HepG2 (cell line): ENCODE data around the gene NUCB1. TPM values are rescaled to one million over a fixed set of nuclear protein-coding genes. Genes with fewer than 3 reads are reported as not detected.
A peak's percentile ranks its signal among the peaks of the same experiment; 100 is the strongest.

Source experiments
- ATAD3A ChIP-seq: sonication (generic); formaldehyde crosslinking; IDR thresholded peaks from 2 replicates; pipeline ENCODE4 v1.4.0; 2020; ENCODE audit warnings: missing genetic modification reagents
- FIP1L1 ChIP-seq: fragments of 200-400 bp; formaldehyde crosslinking; IDR thresholded peaks from 2 replicates; pipeline ENCODE4 v1.6.1; 2018; ENCODE audit warnings: low read depth, mild to moderate bottlenecking, low read length, moderate library complexity, borderline replicate concordance; ENCODE audit not compliant: insufficient read depth
- FOXO1 ChIP-seq: sonication (generic); formaldehyde crosslinking; IDR thresholded peaks from 2 replicates; pipeline ENCODE4 v1.4.0; 2020; ENCODE audit warnings: missing genetic modification reagents
- HOXA7 ChIP-seq: sonication (generic); formaldehyde crosslinking; IDR thresholded peaks from 2 replicates; pipeline ENCODE4 v1.8.1; 2022; ENCODE audit warnings: mild to moderate bottlenecking, missing genetic modification reagents, moderate library complexity
- KAT8 ChIP-seq: IDR thresholded peaks from 2 replicates; pipeline ENCODE4 v1.6.1; 2016; ENCODE audit warnings: missing genetic modification reagents, missing compliant biosample characterization
- KDM6A ChIP-seq: IDR thresholded peaks from 2 replicates; pipeline ENCODE4 v1.6.1; 2016; ENCODE audit warnings: low read depth
- MAZ ChIP-seq, 2 experiments: sonication (generic) in 1 of 2; formaldehyde crosslinking in 1 of 2; IDR thresholded peaks; 2 replicates each; pipeline versions ENCODE4 v1.5.0 to v1.6.1; 2012 to 2020; ENCODE audit warnings: low read depth in 2 of 2, mild to moderate bottlenecking in 2 of 2, borderline replicate concordance in 1 of 2, improper control_type of control experiment in 1 of 2, low read length in 1 of 2, missing genetic modification reagents in 1 of 2, moderate library complexity in 1 of 2
- NFE2L2 ChIP-seq: fragments of 150-350 bp; IDR thresholded peaks from 2 replicates; pipeline ENCODE4 v1.6.1; 2014; ENCODE audit warnings: low read length
- SOX5 ChIP-seq: IDR thresholded peaks from 2 replicates; pipeline ENCODE4 v1.6.1; 2016; ENCODE audit warnings: borderline replicate concordance
- SSRP1 ChIP-seq: IDR thresholded peaks from 2 replicates; pipeline ENCODE4 v1.6.1; 2016; ENCODE audit warnings: control low read depth
- THYN1 ChIP-seq: sonication (generic); formaldehyde crosslinking; IDR thresholded peaks from 2 replicates; pipeline ENCODE4 v1.8.1; 2023; ENCODE audit warnings: low read depth, mild to moderate bottlenecking, moderate library complexity, missing genetic modification reagents, borderline replicate concordance
- TP53 ChIP-seq: sonication (generic); formaldehyde crosslinking; conservative IDR thresholded peaks from 2 replicates; pipeline ENCODE4 v1.4.0; 2020; ENCODE audit warnings: missing genetic modification reagents
- TRIM24 ChIP-seq: sonication (generic); formaldehyde crosslinking; IDR thresholded peaks from 2 replicates; pipeline ENCODE4 v1.8.0; 2022; ENCODE audit warnings: mild to moderate bottlenecking, missing genetic modification reagents
- ZC3H4 ChIP-seq: sonication (generic); formaldehyde crosslinking; IDR thresholded peaks from 2 replicates; pipeline ENCODE4 v1.4.0; 2020; ENCODE audit warnings: missing genetic modification reagents, borderline replicate concordance
- ZNF136 ChIP-seq: sonication (generic); formaldehyde crosslinking; IDR thresholded peaks from 2 replicates; pipeline ENCODE4 v1.8.1; 2022; ENCODE audit warnings: low read depth, mild to moderate bottlenecking, moderate library complexity, missing genetic modification reagents
- ZNF143 ChIP-seq: sonication (generic); formaldehyde crosslinking; IDR thresholded peaks from 2 replicates; pipeline ENCODE4 v1.4.0; 2020; ENCODE audit warnings: missing genetic modification reagents
- ZNF263 ChIP-seq: sonication (generic); formaldehyde crosslinking; IDR thresholded peaks from 2 replicates; pipeline ENCODE4 v1.4.0; 2020; ENCODE audit warnings: missing genetic modification reagents
- ZNF292 ChIP-seq: sonication (generic); formaldehyde crosslinking; IDR thresholded peaks from 2 replicates; pipeline ENCODE4 v1.8.1; 2022; ENCODE audit warnings: mild to moderate bottlenecking, low read depth, missing genetic modification reagents, borderline replicate concordance
- ZNF773 ChIP-seq: sonication (generic); formaldehyde crosslinking; IDR thresholded peaks from 2 replicates; pipeline ENCODE4 v1.4.0; 2020; ENCODE audit warnings: missing genetic modification reagents, borderline replicate concordance
- ZNF775 ChIP-seq: sonication (generic); formaldehyde crosslinking; IDR thresholded peaks from 2 replicates; pipeline ENCODE4 v1.4.0; 2020; ENCODE audit warnings: missing genetic modification reagents, mild to moderate bottlenecking, moderate library complexity, borderline replicate concordance
- polyA plus RNA-seq, 8 experiments: library from polyadenylated mRNA; depleted of rRNA in 3 of 8; stranded (reverse) in 7 of 8; unstranded in 1 of 8; fragments of >200 nt; fragmentation: Illumina TruSeq in 4 of 8; extraction: Trizol in 4 of 8; gene quantifications; 2 replicates each; pipeline versions ENCODE4 v1.2.1 to v1.2.3, GENCODE V29; 2011 to 2016; ENCODE audit warnings: low read depth in 4 of 8, missing spikeins in 1 of 8, mixed read lengths in 1 of 8; ENCODE audit not compliant: insufficient read depth in 1 of 8
- total RNA-seq, 5 experiments: library from RNA; depleted of rRNA; stranded (reverse); fragments of >200 nt; fragmentation: Illumina TruSeq; extraction: Trizol; gene quantifications; 2 replicates each; pipeline ENCODE4 v1.2.3, GENCODE V29; 2016; ENCODE audit warnings: low read depth in 1 of 5
- TF ChIP-seq, protein P1 (sequence below): sonication (generic); IDR thresholded peaks from 2 replicates; pipeline ENCODE4 v1.6.1; 2016; ENCODE audit warnings: low read depth, borderline replicate concordance
- TF ChIP-seq, protein P2 (sequence below): sonication (generic); formaldehyde crosslinking; IDR thresholded peaks from 2 replicates; pipeline ENCODE4 v1.4.0; 2020; ENCODE audit warnings: missing genetic modification reagents
- TF ChIP-seq, protein P3 (sequence below): sonication (generic); formaldehyde crosslinking; conservative IDR thresholded peaks from 2 replicates; pipeline ENCODE4 v1.4.0; 2020; ENCODE audit warnings: missing genetic modification reagents
- TF ChIP-seq, protein P4 (sequence below): sonication (generic); formaldehyde crosslinking; IDR thresholded peaks from 2 replicates; pipeline ENCODE4 v1.5.1; 2020; ENCODE audit warnings: mild to moderate bottlenecking, moderate library complexity, missing genetic modification reagents

NUCB1 gene
- total and polyA plus RNA-seq, 2 of the 13 experiments (the other 11 are each of a cell fraction or from before 2014, with no cell fraction given): 82.3 to 106 TPM

DNA sequence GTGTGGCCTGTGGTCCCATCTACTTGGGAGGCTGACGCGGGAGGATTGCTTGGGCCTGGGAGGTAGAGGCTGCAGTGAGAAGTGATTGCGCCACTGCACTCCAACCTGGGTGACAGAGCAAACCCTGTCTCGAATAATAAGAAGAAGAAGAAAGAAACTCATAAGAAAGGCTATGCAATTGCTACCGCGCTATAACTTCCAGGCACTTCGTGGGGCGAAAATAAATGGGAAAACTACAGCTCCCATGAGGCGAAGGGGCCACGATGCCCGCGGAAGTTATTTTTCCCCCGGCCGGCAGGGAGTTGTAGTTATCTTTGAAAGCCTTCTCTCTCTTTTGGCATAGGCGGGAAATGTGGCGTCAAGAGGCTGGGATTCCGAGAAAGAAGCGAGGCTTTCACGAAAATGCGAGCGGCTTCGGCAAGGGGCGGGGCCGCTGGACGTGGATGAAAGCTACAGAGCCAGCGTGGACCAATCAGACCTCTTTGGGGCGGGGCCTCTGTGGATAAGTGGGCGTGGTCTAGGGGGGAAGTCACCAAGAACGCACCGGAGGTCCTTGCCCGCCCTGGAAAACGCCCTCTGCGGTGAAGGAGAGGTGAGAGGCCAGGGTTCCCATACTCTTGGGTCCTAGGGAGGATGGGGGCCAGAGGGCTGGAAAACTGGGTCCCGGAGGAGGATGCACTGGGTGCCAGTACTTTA, at the start of gene NUCB1 (continued):
- TF ChIP-seq TP53 (no peak), ZNF775 (CRISPR knock-in tag) (no peak), MAZ (IDR thresholded peaks at IDR 0.05; ENCODE audit: borderline replicate concordance, low read depth, low read length) (no peak), MAZ (CRISPR knock-in tag; IDR thresholded peaks at IDR 0.05; ENCODE audit: low read depth) (peak; percentile 45; the same call in 1 of the 2 replicates), ZNF773 (no peak), FOXO1 (CRISPR knock-in tag) (no peak), KAT8 (CRISPR knock-in tag) (peak; percentile 81), SOX5 (peak; percentile 51; the same call in 1 of the 2 replicates), NFE2L2 (no peak), ZNF136 (CRISPR knock-in tag) (no peak), ZNF143 (CRISPR knock-in tag) (peak; percentile 96), ZNF263 (0 out of 2 replicates have a peak, but pooled peaks have one; percentile 37), THYN1 (CRISPR knock-in tag) (no peak), ZC3H4 (no peak), TRIM24 (CRISPR knock-in tag) (no peak), FIP1L1 (no peak), HOXA7 (CRISPR knock-in tag) (no peak), SSRP1 (CRISPR knock-in tag) (no peak), ATAD3A (CRISPR knock-in tag) (no peak), KDM6A (CRISPR knock-in tag) (no peak), ZNF292 (CRISPR knock-in tag) (no peak; the same call in 1 of the 2 replicates)
- TF ChIP-seq, protein P1, sequence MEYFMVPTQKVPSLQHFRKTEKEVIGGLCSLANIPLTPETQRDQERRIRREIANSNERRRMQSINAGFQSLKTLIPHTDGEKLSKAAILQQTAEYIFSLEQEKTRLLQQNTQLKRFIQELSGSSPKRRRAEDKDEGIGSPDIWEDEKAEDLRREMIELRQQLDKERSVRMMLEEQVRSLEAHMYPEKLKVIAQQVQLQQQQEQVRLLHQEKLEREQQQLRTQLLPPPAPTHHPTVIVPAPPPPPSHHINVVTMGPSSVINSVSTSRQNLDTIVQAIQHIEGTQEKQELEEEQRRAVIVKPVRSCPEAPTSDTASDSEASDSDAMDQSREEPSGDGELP: no peak
- TF ChIP-seq, protein P2, sequence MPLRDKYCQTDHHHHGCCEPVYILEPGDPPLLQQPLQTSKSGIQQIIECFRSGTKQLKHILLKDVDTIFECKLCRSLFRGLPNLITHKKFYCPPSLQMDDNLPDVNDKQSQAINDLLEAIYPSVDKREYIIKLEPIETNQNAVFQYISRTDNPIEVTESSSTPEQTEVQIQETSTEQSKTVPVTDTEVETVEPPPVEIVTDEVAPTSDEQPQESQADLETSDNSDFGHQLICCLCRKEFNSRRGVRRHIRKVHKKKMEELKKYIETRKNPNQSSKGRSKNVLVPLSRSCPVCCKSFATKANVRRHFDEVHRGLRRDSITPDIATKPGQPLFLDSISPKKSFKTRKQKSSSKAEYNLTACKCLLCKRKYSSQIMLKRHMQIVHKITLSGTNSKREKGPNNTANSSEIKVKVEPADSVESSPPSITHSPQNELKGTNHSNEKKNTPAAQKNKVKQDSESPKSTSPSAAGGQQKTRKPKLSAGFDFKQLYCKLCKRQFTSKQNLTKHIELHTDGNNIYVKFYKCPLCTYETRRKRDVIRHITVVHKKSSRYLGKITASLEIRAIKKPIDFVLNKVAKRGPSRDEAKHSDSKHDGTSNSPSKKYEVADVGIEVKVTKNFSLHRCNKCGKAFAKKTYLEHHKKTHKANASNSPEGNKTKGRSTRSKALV (CRISPR knock-in tag): peak; percentile 61; the same call in 1 of the 2 replicates
- TF ChIP-seq, protein P3, sequence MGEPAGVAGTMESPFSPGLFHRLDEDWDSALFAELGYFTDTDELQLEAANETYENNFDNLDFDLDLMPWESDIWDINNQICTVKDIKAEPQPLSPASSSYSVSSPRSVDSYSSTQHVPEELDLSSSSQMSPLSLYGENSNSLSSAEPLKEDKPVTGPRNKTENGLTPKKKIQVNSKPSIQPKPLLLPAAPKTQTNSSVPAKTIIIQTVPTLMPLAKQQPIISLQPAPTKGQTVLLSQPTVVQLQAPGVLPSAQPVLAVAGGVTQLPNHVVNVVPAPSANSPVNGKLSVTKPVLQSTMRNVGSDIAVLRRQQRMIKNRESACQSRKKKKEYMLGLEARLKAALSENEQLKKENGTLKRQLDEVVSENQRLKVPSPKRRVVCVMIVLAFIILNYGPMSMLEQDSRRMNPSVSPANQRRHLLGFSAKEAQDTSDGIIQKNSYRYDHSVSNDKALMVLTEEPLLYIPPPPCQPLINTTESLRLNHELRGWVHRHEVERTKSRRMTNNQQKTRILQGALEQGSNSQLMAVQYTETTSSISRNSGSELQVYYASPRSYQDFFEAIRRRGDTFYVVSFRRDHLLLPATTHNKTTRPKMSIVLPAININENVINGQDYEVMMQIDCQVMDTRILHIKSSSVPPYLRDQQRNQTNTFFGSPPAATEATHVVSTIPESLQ (CRISPR knock-in tag): no peak
- TF ChIP-seq, protein P4, sequence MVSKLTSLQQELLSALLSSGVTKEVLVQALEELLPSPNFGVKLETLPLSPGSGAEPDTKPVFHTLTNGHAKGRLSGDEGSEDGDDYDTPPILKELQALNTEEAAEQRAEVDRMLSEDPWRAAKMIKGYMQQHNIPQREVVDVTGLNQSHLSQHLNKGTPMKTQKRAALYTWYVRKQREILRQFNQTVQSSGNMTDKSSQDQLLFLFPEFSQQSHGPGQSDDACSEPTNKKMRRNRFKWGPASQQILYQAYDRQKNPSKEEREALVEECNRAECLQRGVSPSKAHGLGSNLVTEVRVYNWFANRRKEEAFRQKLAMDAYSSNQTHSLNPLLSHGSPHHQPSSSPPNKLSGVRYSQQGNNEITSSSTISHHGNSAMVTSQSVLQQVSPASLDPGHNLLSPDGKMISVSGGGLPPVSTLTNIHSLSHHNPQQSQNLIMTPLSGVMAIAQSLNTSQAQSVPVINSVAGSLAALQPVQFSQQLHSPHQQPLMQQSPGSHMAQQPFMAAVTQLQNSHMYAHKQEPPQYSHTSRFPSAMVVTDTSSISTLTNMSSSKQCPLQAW: peak; percentile 77; the same call in 1 of the 2 replicates
